HepG2 (cell line): ENCODE data around the gene RHBDL3. TPM values are rescaled to one million over a fixed set of nuclear protein-coding genes. Genes with fewer than 3 reads are reported as not detected.

Experiments used
- NR3C1 ChIP-seq: sonication (generic); formaldehyde crosslinking; IDR thresholded peaks from 2 replicates; pipeline ENCODE4 v1.4.0; 2020; ENCODE audit warnings: missing genetic modification reagents
- REL ChIP-seq: sonication (generic); formaldehyde crosslinking; conservative IDR thresholded peaks from 2 replicates; pipeline ENCODE4 v1.8.0; 2022; ENCODE audit warnings: mild to moderate bottlenecking, missing genetic modification reagents, moderate library complexity
- SP1 ChIP-seq, 2 experiments: fragments of 450-650 bp in 1 of 2; sonication (generic) in 1 of 2; formaldehyde crosslinking in 1 of 2; IDR thresholded peaks; 2 replicates each; pipeline versions ENCODE4 v1.4.0 to v1.6.1; 2016 to 2020; ENCODE audit warnings: missing genetic modification reagents in 1 of 2
- ZNF709 ChIP-seq: sonication (generic); formaldehyde crosslinking; IDR thresholded peaks from 2 replicates; pipeline ENCODE4 v1.5.0; 2020; ENCODE audit warnings: mild to moderate bottlenecking, missing genetic modification reagents
- ZSCAN29 ChIP-seq: sonication (generic); formaldehyde crosslinking; conservative IDR thresholded peaks from 2 replicates; pipeline ENCODE4 v1.4.0; 2020; ENCODE audit warnings: mild to moderate bottlenecking, missing genetic modification reagents
- polyA plus RNA-seq, 8 experiments: library from polyadenylated mRNA; depleted of rRNA in 3 of 8; stranded (reverse) in 7 of 8; unstranded in 1 of 8; fragments of >200 nt; fragmentation: Illumina TruSeq in 4 of 8; extraction: Trizol in 4 of 8; gene quantifications; 2 replicates each; pipeline versions ENCODE4 v1.2.1 to v1.2.3, GENCODE V29; 2011 to 2016; ENCODE audit warnings: low read depth in 4 of 8, missing spikeins in 1 of 8, mixed read lengths in 1 of 8; ENCODE audit not compliant: insufficient read depth in 1 of 8
- total RNA-seq, 5 experiments: library from RNA; depleted of rRNA; stranded (reverse); fragments of >200 nt; fragmentation: Illumina TruSeq; extraction: Trizol; gene quantifications; 2 replicates each; pipeline ENCODE4 v1.2.3, GENCODE V29; 2016; ENCODE audit warnings: low read depth in 1 of 5
- TF ChIP-seq, protein P1 (sequence below): sonication (generic); formaldehyde crosslinking; IDR thresholded peaks from 2 replicates; pipeline ENCODE4 v1.5.1; 2020; ENCODE audit warnings: mild to moderate bottlenecking, missing genetic modification reagents, borderline replicate concordance
- TF ChIP-seq, protein P2 (sequence below): sonication (generic); formaldehyde crosslinking; IDR thresholded peaks from 2 replicates; pipeline ENCODE4 v1.4.0; 2020; ENCODE audit warnings: missing genetic modification reagents, borderline replicate concordance
- TF ChIP-seq, protein P3 (sequence below): sonication (generic); formaldehyde crosslinking; IDR thresholded peaks from 2 replicates; pipeline ENCODE4 v1.4.0; 2020; ENCODE audit warnings: missing genetic modification reagents

Gene RHBDL3
- total and polyA plus RNA-seq, 2 of the 13 experiments (the other 11 are each of a cell fraction or from before 2014, with no cell fraction given): 0.09 TPM; not detected in 1

DNA sequence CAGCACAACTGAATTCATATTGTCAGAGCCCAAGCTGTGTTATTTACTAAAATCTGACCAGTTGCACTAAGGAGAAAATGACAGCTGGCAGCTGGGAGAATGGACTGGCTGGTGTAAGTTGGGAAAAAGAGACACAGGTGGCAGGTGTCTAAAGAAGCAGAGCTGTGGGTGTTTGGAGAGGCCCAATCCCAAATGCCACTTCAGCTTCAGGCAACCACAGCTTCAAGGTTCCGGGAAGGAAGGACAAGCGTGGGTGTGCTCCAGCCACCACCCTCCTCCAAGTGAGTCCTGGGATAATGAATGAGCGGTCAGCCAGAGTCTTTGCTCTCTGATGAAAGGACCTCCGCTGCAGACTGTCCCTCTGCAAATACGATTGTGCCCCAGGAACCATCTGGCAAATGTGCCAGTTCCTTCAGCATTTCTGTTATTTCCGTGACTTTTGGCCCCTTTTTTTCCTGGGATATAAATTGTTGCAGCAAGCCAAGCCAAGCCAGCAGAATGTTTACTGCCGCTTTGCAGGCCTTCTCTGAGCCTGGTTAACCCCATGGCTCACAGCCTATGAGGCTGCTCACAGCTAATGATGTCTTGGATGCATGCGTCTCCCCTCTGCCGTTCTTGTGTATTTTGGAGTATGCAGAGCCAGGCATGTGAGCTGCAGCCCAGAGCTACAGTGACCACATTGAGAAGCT lies 9.5 kb upstream of the RHBDL3 start (continued):
- TF ChIP-seq, protein P1, sequence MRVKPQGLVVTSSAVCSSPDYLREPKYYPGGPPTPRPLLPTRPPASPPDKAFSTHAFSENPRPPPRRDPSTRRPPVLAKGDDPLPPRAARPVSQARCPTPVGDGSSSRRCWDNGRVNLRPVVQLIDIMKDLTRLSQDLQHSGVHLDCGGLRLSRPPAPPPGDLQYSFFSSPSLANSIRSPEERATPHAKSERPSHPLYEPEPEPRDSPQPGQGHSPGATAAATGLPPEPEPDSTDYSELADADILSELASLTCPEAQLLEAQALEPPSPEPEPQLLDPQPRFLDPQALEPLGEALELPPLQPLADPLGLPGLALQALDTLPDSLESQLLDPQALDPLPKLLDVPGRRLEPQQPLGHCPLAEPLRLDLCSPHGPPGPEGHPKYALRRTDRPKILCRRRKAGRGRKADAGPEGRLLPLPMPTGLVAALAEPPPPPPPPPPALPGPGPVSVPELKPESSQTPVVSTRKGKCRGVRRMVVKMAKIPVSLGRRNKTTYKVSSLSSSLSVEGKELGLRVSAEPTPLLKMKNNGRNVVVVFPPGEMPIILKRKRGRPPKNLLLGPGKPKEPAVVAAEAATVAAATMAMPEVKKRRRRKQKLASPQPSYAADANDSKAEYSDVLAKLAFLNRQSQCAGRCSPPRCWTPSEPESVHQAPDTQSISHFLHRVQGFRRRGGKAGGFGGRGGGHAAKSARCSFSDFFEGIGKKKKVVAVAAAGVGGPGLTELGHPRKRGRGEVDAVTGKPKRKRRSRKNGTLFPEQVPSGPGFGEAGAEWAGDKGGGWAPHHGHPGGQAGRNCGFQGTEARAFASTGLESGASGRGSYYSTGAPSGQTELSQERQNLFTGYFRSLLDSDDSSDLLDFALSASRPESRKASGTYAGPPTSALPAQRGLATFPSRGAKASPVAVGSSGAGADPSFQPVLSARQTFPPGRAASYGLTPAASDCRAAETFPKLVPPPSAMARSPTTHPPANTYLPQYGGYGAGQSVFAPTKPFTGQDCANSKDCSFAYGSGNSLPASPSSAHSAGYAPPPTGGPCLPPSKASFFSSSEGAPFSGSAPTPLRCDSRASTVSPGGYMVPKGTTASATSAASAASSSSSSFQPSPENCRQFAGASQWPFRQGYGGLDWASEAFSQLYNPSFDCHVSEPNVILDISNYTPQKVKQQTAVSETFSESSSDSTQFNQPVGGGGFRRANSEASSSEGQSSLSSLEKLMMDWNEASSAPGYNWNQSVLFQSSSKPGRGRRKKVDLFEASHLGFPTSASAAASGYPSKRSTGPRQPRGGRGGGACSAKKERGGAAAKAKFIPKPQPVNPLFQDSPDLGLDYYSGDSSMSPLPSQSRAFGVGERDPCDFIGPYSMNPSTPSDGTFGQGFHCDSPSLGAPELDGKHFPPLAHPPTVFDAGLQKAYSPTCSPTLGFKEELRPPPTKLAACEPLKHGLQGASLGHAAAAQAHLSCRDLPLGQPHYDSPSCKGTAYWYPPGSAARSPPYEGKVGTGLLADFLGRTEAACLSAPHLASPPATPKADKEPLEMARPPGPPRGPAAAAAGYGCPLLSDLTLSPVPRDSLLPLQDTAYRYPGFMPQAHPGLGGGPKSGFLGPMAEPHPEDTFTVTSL: no peak
- TF ChIP-seq, protein P2, sequence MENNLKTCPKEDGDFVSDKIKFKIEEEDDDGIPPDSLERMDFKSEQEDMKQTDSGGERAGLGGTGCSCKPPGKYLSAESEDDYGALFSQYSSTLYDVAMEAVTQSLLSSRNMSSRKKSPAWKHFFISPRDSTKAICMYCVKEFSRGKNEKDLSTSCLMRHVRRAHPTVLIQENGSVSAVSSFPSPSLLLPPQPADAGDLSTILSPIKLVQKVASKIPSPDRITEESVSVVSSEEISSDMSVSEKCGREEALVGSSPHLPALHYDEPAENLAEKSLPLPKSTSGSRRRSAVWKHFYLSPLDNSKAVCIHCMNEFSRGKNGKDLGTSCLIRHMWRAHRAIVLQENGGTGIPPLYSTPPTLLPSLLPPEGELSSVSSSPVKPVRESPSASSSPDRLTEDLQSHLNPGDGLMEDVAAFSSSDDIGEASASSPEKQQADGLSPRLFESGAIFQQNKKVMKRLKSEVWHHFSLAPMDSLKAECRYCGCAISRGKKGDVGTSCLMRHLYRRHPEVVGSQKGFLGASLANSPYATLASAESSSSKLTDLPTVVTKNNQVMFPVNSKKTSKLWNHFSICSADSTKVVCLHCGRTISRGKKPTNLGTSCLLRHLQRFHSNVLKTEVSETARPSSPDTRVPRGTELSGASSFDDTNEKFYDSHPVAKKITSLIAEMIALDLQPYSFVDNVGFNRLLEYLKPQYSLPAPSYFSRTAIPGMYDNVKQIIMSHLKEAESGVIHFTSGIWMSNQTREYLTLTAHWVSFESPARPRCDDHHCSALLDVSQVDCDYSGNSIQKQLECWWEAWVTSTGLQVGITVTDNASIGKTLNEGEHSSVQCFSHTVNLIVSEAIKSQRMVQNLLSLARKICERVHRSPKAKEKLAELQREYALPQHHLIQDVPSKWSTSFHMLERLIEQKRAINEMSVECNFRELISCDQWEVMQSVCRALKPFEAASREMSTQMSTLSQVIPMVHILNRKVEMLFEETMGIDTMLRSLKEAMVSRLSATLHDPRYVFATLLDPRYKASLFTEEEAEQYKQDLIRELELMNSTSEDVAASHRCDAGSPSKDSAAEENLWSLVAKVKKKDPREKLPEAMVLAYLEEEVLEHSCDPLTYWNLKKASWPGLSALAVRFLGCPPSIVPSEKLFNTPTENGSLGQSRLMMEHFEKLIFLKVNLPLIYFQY: no peak
- TF ChIP-seq ZSCAN29 (CRISPR knock-in tag) (no peak), SP1 (IDR thresholded peaks at IDR 0.05) (no peak), SP1 (CRISPR knock-in tag; IDR thresholded peaks at IDR 0.05) (no peak), ZNF709 (CRISPR knock-in tag) (no peak), NR3C1 (CRISPR knock-in tag) (no peak), REL (CRISPR knock-in tag) (no peak)
- TF ChIP-seq, protein P3, sequence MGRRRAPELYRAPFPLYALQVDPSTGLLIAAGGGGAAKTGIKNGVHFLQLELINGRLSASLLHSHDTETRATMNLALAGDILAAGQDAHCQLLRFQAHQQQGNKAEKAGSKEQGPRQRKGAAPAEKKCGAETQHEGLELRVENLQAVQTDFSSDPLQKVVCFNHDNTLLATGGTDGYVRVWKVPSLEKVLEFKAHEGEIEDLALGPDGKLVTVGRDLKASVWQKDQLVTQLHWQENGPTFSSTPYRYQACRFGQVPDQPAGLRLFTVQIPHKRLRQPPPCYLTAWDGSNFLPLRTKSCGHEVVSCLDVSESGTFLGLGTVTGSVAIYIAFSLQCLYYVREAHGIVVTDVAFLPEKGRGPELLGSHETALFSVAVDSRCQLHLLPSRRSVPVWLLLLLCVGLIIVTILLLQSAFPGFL (CRISPR knock-in tag): no peak
